OCI-LY1 (cell line): ENCODE measurements around the gene SRGAP2.
"Not testable (repeated sequence)": the region's sequence is repeated elsewhere in the genome, so short reads cannot be mapped to it uniquely, and the experiment has no call there.

Source experiments
- EZH2 ChIP-seq: fragments of 200-600 bp; sonication (generic), shearing (Covaris generic); IDR thresholded peaks from 2 replicates; pipeline ENCODE4 v1.8.0; 2017; ENCODE audit warnings: borderline replicate concordance, mixed run types, mild to moderate bottlenecking, antibody characterized with exemption, low read length, moderate library complexity, mixed read lengths
- TF ChIP-seq, protein P1 (sequence below): fragments of 200-600 bp; sonication (generic), shearing (Covaris generic); IDR thresholded peaks from 2 replicates; pipeline ENCODE4 v1.5.1; 2017; ENCODE audit warnings: mild to moderate bottlenecking, antibody characterized with exemption, low read length, moderate library complexity, mixed read lengths

DNA sequence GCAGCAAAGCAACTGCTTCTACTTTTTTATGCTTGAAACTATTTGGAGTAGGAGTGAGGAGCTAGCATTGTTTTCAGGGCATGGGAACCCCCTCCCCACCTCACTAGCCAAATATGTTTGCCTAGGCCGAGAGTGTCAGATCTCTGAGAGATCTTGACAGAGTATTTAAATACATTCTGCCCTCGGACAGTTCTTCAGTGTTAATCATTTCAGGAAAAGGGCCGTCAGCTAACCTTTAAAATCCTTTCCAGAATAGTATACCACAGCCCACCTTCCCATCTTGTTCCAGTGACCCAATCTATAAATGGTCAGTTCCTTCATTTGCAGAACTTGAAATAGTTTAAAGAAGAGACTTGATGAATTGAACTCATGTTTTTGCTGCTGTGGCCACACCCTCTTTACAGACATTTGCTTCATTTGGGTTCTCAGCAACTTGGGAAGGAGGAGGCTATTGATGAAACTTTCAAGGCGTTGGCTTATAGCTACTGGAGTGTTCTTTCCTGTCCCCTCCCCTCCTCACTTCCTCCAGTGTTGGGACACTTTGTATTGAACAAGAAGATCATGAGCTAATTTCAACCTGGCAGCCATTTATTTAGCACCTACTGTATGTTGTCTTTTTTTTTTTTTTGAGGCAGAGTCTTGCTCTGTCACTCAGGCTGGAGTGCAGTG, 17.1 kb downstream of the SRGAP2 start:
- TF ChIP-seq, protein P1, sequence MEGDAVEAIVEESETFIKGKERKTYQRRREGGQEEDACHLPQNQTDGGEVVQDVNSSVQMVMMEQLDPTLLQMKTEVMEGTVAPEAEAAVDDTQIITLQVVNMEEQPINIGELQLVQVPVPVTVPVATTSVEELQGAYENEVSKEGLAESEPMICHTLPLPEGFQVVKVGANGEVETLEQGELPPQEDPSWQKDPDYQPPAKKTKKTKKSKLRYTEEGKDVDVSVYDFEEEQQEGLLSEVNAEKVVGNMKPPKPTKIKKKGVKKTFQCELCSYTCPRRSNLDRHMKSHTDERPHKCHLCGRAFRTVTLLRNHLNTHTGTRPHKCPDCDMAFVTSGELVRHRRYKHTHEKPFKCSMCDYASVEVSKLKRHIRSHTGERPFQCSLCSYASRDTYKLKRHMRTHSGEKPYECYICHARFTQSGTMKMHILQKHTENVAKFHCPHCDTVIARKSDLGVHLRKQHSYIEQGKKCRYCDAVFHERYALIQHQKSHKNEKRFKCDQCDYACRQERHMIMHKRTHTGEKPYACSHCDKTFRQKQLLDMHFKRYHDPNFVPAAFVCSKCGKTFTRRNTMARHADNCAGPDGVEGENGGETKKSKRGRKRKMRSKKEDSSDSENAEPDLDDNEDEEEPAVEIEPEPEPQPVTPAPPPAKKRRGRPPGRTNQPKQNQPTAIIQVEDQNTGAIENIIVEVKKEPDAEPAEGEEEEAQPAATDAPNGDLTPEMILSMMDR: not testable (repeated sequence)
- not testable (repeated sequence) for TF ChIP-seq EZH2
